ENCODE results near the gene FXR1.
"Not testable (repeated sequence)": the region's sequence is repeated elsewhere in the genome, so short reads cannot be mapped to it uniquely, and the experiment has no call there.

The FXR1 gene

DNA sequence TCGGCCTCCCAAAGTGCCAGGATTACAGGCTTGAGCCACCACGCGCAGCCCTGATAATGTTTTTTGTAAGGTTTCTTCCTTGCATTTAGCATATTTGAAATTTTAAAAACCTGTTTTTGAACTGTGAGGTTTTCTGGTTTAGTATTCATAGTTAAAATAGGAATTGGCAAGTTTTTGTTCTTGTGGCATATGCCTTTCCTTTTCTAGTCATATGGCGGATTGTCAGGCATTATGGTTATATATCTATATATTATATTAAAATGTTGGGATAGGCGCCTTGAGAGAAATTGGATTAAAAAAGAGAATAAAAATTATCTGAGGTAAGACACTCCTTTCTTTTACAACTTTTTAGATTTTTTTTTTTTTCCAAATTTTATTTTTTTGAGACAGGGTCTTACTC lies 28.4 kb downstream of the FXR1 start:
- DNase-seq: no peak

DNA sequence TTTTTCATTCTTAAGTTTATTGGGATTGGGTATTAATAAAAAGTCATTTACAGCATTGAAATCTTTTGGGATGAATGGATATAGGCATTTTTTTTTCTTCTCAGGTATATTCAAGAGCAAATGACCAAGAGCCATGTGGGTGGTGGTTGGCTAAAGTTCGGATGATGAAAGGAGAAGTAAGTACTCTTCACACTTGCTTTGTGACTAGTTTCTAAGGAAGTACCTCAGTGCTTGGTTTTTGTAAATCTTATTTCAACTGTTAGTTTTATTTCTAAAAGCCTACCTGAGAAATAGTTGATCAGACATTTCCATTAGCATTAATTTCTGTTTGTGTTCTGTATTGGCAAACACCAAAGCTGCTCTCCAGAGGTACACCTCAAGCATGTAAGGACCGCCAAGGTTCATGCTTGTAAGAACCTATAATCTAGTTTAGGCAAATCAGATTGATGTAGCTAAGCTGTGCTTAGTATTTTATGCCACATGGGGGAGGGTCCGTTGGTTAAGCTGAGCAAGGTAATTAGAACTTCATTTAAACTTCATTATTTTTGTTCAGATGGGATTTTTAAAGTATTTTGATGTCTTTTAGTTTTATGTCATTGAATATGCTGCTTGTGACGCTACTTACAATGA lies 35.4 kb downstream of the FXR1 start:
- DNase-seq: no peak

DNA sequence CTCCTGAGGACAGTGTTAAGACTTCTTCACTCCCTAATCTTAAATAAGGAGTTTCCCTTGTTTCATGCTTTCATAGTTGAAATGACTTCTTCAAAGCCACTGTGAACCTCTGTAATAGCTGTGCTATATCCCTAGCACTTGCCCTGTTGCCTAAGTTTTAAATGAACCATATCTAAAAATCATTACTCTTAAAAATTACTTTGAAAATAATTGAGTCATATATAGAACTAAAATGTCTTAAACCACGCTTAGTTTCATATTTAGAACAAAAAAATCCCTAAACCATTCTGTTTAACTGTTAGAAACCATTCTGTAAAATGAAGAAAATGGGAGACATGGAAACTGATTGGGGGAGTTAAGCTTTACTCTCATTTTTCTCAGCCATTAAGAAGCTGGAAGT lies 47.2 kb downstream of the FXR1 start:
- DNase-seq: no peak

DNA sequence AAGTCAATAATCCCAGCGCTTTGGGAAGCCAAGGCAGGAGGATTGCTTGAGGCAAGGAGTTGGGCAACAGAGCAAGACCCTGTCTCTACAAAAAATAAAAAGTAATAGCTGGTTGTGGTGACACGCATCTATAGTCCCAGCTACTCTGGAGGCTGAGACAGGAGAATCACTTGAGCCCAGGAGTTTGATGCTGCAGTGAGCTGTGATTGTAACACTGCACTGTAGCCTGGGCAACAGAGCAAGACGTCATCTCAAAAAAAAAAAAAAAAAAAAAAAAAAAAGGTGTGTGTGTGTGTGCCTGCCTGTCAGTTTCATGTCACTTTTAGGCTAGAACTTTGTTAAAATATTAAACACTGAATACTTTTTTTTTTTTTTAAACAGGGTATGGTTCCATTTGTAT lies 48.6 kb downstream of the FXR1 start:
- DNase-seq: no peak

DNA sequence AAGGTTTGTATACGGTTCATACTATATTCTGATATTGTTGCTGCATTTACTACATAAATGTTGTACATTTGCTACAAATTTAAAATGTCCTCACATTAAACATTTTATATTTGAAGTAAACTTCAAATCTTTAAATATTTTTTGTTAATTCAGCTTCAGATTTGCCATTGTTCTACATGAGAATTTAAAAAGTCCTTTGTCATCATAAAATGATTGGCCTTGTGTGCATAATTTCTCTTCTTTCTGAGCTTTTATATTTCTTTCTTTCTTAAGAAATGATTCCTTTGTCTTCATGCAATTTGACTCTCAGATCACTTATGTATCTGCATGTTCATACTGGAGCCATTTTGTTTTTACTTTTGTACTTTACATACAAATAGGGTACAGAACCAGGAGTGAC lies 49.1 kb downstream of the FXR1 start:
- DNase-seq: no peak

DNA sequence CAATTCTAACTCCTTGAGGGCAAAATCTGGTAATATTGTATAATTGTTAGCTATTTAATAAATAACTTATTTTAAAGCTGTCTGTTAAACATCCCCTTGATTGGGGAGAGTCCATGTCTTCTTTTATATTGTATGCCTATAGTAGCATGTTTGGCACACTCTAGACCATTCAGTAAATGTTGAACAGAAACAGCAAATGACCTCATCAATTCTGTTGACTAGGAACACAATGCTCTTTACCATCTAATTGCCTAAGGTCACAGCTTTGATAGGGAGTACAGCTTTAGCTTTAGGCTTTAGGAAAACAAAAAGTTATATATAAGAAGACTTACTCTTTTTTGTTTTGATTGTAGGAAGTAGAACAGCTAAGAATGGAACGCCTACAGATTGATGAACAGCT lies 50.1 kb downstream of the FXR1 start:
- DNase-seq: no peak

DNA sequence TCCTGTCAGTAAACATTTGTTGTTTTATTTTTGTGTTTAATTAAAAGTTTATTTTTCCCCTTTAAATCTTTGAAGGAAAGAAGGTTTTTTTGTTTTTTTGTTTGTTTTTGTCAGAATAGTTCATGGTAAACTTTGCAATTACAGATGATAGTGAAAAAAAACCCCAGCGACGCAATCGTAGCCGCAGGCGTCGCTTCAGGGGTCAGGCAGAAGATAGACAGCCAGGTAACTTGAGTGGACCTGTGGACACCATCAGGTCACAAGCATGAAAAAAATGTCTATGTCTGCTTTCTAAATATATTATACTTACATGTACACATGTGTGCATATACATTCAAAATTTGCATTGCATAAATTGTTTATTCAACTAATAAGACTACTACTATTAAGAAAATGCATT lies 58.5 kb downstream of the FXR1 start:
- DNase-seq: no peak

DNA sequence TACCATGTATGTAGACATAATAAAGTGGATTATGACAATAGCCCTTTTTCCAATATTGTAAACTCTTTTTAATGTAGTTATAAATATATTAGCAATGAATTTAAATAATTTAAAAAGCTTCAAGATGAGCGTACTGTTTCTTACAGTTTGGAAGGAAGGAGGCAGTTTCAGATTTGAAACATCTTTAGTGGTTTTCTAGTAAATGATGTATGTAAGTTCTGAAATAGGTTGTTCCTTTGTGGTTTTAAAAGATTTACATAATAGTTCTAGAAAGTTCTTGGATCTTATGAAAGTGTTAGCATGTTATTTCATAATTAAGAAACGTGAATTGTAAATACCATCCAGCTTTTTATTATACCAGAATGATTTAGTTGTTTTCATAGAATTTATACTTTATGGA lies 61.1 kb downstream of the FXR1 start:
- DNase-seq: no peak

DNA sequence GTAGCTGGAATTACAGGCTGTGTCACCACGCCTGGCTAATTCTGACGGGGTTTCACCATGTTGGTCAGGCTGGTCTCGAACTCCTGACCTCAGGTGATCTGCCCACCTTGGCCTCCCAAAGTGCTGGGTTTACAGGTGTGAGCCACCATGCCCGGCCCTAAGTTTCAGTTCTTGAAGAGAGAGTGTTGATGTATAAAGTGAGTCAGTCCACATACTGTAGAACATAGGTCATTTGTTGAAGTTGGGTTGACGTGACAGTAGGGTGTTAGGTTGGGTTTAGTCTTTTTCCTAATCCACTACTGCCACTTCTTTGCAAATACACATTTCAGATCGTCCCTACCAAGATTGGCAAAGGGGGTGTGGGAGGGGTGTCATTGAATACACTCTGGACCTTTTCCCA lies 61.8 kb downstream of the FXR1 start:
- DNase-seq: no peak

DNA sequence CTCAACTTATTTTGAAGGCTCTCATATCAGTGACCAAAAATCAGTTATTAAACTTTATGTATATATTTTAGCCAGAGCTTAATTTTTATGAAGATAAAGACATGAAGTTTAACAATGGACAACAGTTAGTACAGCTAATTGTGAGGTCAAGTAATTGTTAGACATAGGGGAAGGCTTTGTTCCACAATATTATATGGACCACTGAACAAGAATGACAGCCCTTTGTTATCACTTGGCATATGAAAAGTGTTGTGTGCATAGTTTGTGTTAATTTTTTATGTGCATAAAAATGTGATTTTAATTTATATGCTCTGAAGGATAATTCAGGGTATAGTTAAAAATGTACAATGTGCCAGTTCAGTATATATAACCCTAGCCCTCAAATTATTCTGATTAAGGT lies 65.0 kb downstream of the FXR1 start:
- DNase-seq: no peak

DNA sequence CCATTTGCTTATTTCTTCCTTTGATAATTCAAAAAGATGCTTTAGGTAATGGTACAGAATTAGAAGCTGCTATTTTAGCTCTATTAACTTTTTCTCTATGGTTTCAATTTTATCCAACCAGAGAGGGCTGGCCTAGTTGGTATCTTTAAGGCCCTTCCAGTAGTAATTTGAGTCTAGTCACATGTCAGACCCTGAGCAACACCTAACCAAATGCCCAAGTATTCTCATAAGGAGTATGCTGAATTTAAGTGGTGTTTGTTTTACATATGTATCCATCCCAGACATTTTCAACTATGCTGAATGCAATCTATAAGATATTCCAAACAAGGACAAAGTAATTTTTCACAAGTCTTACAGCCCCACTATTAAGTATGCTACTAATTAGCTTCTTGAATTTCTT lies 67.5 kb downstream of the FXR1 start:
- DNase-seq: no peak

DNA sequence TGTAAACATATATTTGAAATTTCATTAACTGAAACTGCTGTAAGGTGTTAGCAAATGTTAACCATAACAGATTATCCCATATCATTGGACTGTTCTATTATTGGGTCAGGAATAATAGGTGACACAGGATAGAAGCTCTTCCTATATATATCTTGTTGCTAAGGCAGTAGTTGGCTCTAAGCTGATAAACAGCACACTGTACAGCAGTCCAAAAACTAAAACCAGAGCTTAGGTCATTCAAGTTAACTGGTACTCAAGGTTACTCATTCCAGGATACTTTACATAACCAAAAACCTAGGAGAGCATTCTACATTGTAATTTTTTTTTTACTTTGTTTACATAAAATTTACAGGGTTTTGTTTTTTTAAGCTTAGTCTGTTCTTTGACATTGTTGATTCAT lies 68.1 kb downstream of the FXR1 start:
- no peak for DNase-seq

DNA sequence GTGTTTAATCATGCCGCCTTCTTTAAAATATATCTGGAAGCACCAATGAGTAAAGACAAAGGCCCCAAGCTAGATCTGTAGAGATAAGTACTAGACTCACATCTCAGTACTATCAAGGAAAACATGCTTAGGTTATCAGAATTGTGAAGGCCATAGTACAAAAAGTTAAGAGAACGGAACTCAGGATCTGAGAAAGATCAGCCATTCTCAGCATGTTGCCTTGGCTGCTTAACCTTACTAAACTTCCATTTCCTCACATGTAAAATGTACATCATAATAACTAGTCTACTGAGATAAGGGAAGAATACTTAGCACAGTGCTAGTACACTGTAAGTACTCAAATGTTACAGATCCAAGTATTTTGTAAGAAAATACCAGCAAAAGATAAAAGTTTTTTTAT lies 69.4 kb downstream of the FXR1 start:
- DNase-seq: no peak

DNA sequence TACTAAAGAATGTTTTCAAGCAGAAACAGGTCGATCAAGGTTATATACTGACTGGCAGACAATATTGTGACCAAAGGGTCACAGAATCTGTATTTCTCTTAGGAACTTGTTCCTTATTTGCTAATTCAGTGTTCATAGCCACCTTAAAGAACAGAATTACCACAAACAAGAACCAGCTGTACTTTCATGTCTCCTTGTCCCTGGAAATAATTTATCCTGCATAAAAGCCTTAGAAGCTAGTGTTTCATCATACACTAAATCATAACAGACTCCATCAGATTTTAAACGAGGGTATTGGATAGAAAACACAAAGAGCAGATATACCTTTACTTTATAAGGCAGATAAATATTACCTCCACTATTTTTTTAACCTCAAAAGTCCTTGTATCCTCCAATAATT lies 70.7 kb downstream of the FXR1 start:
- DNase-seq: no peak

DNA sequence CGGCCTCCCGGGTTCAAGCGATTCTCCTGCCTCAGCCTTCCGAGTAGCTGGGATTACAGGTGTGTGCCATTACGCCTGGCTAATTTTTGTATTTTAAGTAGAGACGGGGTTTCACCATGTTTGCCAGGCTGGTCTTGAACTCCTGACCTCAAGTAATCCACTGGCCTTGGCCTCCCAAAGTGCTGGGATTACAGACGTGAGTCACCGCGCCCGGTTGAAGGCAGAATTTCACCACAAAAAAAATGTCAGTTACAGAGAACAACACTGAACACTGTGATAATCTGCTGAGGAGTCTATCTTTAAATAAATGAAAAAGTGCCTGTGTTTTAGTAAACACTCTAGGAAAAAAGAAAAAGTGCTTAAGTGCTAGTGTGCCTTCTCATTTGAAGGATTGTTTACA lies 73.9 kb downstream of the FXR1 start:
- not testable (repeated sequence) for DNase-seq

DNA sequence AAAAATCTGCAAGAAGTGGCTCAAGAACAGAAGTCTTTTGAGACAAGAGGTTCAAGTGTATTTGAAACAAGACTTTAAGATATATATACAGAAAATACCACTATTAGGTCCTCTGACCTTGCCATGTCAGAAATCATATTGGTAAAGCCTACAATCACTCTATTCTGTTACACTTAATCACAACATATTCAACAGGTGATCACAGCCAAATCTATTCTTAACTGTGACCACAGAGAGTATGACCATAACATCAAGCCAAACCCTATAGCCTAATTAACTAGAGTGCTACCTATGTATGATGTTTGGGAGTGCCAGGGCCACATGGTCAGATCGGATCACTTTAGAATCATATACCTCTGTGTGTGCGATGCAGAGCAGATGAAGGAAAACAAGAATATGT lies 74.9 kb downstream of the FXR1 start:
- no peak for DNase-seq

DNA sequence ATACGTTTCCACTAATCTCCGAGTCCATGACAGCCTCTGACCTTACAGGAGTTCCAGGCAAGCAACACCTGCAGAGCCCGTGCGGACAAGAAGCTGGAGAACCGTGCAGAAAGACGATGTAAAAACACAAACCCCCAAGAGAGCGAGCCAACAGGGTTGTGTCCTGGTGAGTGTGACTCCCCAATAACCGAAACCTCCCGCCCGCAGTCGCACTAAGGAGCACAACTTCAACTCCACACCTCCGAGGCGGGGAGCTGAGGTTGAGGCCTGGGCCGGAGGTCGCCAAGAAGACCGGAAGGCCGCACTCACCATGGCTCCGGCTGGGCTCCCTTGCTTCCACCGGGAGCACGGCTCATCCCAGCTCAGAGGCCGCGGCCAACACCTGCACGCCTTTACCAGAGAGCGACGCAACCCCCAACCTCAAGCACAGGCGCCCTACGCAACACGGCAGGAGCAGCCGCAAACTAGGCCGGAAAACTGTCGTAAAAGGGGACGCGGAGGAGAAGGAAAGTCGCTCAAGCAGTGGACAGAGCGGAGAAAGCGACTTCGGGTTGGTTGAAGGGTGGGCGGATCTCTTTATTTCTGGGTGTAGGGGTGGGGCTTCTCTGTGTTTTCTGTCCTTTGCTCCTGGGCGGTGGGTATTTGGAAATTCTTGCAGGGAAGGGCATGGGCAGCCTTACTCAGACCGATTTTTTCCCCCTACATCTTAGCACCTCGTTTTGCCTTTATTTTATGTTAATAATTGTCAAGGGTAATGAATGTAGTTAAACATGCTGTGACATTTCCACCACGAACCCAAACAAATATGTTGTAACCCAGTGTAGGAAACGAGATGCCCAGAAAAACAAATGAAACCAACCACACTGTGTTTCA lies 77.1 kb downstream of the FXR1 start, which contains the start of gene DNAJC19:
Gene DNAJC19 (minus strand): TSS at position 446 of the 873 bp plus-strand sequence. CDS start 134 bp downstream, at position 312.
- DNase-seq: peak; percentile 91

DNA sequence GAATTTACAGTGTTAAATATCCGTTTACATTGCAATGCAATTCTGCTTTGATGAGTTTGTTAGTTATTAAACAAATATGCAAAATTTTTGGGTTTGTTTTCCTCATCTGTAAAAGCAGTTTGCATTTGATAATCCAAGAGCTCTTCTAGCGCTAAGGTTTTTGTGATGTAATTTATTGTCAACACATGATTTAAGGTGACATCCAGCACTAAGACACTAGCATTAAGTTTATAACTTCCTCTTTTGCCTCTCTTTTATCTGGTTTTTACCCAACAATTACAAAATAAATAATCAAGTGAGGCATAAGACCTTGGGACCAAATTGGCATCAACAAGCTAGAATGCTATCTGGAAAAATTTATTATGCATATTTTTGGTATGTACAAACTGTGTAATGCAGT lies 78.0 kb downstream of the FXR1 start:
- DNase-seq: no peak

DNA sequence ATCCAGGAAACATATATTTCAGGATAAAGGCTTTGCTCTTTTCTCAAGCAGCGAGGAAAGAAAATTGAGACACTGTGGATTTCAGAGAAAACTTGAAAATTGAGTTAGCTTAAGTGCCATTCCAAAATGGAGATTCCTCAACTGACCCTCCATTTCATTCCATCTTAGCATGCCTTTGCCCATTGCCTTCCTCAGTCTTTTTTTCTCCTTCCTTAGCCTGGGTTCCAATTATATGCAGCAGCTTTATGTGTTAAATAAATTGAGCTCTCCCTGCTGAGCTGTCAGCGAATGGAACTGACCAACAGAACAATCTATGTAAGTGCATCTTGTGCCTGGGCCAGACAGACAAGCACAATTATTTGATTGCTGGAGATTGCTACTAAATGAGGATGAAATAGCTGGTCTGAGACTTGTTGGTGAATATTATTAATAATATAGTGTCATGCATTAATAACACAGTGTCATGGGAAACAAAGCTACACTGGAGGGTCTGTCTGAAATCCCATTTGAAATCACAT lies 84.0 kb downstream of the FXR1 start:
- DNase-seq: no peak

DNA sequence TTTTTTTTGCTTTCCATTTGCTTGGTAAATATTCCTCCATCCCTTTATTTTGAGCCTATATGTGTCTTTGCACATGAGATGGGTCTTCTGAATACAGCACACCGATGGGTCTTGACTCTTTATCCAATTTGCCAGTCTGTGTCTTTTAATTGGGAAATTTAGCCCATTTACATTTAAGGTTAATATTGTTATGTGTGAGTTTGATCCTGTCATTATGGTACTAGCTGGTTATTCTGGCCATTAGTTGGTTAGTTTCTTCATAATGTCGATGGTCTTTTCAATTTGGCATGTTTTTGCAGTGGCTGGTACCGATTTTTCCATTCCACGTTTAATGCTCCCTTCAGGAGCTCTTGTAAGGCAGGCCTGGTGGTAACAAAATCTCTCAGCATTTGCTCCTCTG lies 89.9 kb downstream of the FXR1 start:
- DNase-seq: not testable (repeated sequence)

DNA sequence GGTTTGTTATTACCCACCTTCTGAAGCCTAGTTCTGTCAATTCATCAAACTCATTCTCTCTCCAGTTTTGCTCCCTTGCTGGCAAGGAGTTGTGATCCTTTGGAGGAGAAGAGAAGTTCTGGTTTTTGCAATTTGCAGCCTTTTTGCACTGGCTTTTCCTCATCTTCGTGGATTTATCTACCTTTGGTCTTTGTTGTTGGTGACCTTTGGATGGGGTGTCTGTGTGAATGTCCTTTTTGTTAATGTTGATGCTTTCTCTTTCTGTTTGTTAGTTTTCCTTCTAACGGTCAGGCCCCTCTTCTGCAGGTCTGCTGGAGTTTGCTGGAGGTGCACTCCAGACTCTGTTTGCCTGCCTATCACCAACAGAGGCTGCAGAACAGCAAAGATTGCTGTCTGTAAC lies 91.0 kb downstream of the FXR1 start:
- not testable (repeated sequence) for DNase-seq

DNA sequence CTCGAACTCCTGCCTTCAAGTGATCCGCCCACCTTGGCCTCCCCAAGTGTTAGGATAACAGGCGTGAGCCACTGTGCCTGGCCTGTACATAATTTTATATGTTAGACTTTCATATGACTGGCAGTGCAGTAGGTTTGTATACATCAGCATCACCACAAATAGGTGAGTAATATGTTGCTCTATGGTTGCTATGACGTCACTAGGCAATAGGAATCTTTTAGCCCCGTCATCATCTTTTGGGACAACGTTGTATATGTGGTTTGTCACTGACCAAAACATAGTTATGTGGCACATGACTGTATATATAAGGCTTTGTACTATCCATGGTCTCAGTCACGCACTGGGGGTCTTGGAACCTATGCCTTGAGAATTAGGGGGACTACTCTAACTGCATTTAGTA lies 94.1 kb downstream of the FXR1 start:
- no peak for DNase-seq

DNA sequence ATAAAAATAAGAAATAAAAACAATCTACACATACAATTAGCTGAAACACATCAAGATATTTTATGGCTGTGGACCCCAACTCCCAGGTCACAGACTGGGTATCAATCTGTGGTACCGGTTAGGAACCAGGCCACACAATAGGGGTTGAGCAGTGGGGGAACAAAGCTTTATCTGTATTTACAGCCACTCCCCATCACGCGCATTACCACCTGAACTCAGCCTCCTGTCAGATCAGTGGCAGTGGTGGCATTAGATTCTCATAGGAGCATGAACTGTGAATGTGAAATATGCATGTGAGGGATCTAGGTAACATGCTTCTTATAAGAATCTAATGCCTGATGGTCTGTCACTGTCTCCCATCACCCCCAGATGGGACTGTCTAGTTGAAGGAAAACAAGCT lies 94.8 kb downstream of the FXR1 start:
- DNase-seq: no peak

DNA sequence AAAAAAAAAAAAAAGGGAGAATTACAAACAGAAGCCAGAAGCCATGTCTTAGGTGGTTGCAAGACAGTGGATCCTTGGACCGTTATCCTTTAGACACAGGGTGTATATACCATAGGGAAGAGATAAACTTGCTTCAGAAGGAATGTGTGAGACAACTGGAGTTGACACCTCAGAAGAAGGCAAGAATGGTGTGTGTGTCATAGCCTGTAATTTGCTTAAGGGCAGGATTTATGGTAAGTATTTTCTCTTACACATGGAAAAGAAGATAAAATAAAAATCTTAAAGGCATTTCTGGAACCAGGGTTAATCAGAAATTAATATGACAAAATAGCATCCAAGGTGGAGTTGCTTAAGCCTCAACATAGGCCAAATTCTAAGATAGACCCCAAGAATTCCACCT lies 96.3 kb downstream of the FXR1 start:
- DNase-seq: no peak
